ENCODE measurements around the gene RIT1.

DNA sequence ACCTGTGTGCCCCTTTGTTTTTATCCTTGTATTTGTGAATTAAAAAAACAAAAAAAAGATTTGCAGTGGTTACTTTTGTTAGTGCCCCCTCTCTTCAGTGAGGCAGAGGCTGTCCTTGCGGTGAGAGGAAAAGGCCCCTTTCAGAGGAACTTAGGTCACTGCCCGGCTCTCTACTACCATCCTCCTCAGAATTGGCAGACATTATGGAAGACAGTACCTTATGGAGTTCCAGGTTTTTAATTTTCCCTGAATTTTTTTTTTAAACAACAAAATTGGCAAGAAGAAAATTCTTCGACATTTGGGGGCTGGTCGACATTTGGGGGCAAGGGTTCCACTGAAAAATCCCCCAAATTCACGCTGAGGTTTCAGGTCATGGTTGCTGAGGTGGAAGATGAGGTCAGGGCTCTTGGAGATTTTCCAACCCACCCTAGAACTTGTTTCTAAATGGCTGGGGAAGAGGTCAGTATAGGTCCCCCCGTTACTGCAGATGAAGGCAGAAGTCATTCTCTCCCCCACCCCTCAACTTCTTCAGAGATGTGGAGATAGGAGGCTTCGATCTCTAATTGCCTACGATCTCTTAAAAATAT is 35.6 kb upstream of the RIT1 start:
- no peak for TF ChIP-seq POLR2A (IDR thresholded peaks at IDR 0.05)
- no peak for TF ChIP-seq CTCF (IDR thresholded peaks at IDR 0.05)
- no peak for TF ChIP-seq POLR2AphosphoS5 (IDR thresholded peaks at IDR 0.05; ENCODE audit: insufficient read depth in 1 of 2, low read depth in 1 of 2)

Data from vagina (tissue), 2 donors.